Measurements from ENCODE around the gene BCL2. TPM values are rescaled to one million over a fixed set of nuclear protein-coding genes. Genes with fewer than 3 reads are reported as not detected.

Gene BCL2
- total RNA-seq, 1 experiment from 2014 or later: 1.3 TPM

DNA sequence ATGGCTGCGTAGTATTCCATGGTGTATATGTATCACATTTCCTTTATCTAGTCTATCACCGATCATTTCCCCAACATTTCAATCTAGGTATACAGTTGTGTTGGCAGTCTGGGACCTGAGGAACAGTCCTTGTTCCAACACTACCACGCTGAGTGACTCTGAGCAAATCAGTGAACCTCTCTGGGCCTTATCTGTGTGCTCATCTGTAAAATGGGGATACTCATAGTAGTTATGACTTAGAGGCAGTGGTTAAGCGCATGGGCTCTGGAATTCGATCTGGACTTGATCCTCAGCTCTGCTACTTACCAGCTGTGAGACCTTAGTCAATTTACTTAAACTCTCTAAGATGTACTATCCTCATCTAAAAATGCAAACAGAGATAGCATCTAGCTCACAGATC lies 85.1 kb downstream of the BCL2 start:
- Histone ChIP-seq H3K4me2 (ENCODE audit: insufficient read depth, insufficient read length, low read length) (no peak overlapping the region), H2BK120ac (ENCODE audit: low read depth, low read length, poor library complexity, severe bottlenecking) (no peak overlapping the region), H4K20me1 (ENCODE audit: control insufficient read depth, insufficient read depth, insufficient read length) (no peaks in the 10 kb centered on the region), H3K27me3 (ENCODE audit: insufficient read depth, low read length) (no peaks in the 10 kb centered on the region), H2BK20ac (ENCODE audit: low read depth, low read length, poor library complexity, severe bottlenecking) (no peak overlapping the region), H2BK5ac (ENCODE audit: insufficient read length, low read length) (no peak overlapping the region), H2AK5ac (ENCODE audit: insufficient read length, low read length) (no peak overlapping the region), H3K23me2 (ENCODE audit: insufficient read length, low read depth, low read length, poor library complexity, severe bottlenecking) (no peaks in the 10 kb centered on the region), H2BK15ac (ENCODE audit: low read depth, low read length) (no peak overlapping the region), H4K8ac (replicated peaks; ENCODE audit: insufficient read length, low read depth, low read length) (no peak overlapping the region), H4K91ac (ENCODE audit: insufficient read length, low read depth, low read length) (no peak overlapping the region), H3K4ac (ENCODE audit: low read depth, low read length) (no peak overlapping the region), H3K18ac (ENCODE audit: insufficient read length, low read depth, low read length) (no peak overlapping the region), H3K14ac (ENCODE audit: insufficient read depth, low read length) (no peak overlapping the region), H3K4me1 (ENCODE audit: insufficient read depth, low read length) (no peaks in the 10 kb centered on the region; the same call in 1 of the 2 replicates), H3K9ac (ENCODE audit: extremely low read depth, insufficient read length, low read length) (no peak overlapping the region), H3T11ph (ENCODE audit: low read length) (no peak overlapping the region), H4K5ac (ENCODE audit: insufficient read length, low read depth, low read length) (no peak overlapping the region), H2BK12ac (ENCODE audit: insufficient read length, low read depth, low read length) (no peak overlapping the region), H3K56ac (ENCODE audit: insufficient read length, low read depth, low read length) (no peak overlapping the region), H3K79me2 (ENCODE audit: insufficient read depth, low read length) (no peaks in the 10 kb centered on the region), H3K79me1 (ENCODE audit: insufficient read depth, low read depth, low read length, poor library complexity, severe bottlenecking) (no peaks in the 10 kb centered on the region), H3K23ac (ENCODE audit: insufficient read length, low read depth, low read length) (no peak overlapping the region), H2AFZ (ENCODE audit: low read length) (no peak overlapping the region), H3K9me3 (ENCODE audit: control insufficient read depth, low read depth, low read length) (no peaks in the 10 kb centered on the region), H3K27ac (ENCODE audit: insufficient read length, low read depth, low read length) (no peak overlapping the region)
- Mint-ChIP-seq H3K4me3 (no peak overlapping the region), H3K9me3 (peaks cover 0 to 3% of the 10 kb centered on the region in 2 experiments; a peak in 1 of 5 replicates), H3K36me3 (ENCODE audit: insufficient read depth in 1 of 3, low read depth in 3 of 3) (no peaks in the 10 kb centered on the region), H3K27me3 (ENCODE audit: low read depth) (0 out of 2 replicates have a peak, but pooled peaks cover 2% of the 10 kb centered on the region), H3K4me1 (peaks cover 22 to 31% of the 10 kb centered on the region in 2 experiments), H3K27ac (no peak overlapping the region)
- no CpG with 5 or more reads among the region's 5 CpGs for WGBS (ENCODE audit: extremely low coverage, insufficient read length, low lambda C conversion rate)
- no peak for TF ChIP-seq CTCF (conservative IDR thresholded peaks at IDR 0.05)
- DNase-seq: no peak

Data from H9 (cell line).